Neural cell (in vitro differentiated cells): ENCODE results near the gene FGR. TPM values are rescaled to one million over a fixed set of nuclear protein-coding genes. Genes with fewer than 3 reads are reported as not detected.
A peak's percentile ranks its signal among the peaks of the same experiment; 100 is the strongest.

ENCODE experiments used
- H2AFZ ChIP-seq: fragments of 200-600, 300-800 bp; sonication (generic), shearing (Covaris generic); 2 replicates; pipeline ENCODE4 v1.6.0; 2014; ENCODE audit warnings: low read depth, mild to moderate bottlenecking, antibody characterized with exemption, low read length, moderate library complexity
- H3F3A ChIP-seq: fragments of 200-600 bp; shearing (Covaris generic); 2 replicates; pipeline ENCODE4 v1.6.1; 2016; ENCODE audit warnings: mild to moderate bottlenecking, moderate library complexity, mixed read lengths, antibody characterized with exemption, low read length; ENCODE audit not compliant: insufficient read depth, poor library complexity, severe bottlenecking
- H3K27ac ChIP-seq: fragments of 200-600, 300-800 bp; sonication (generic), shearing (Covaris generic); 2 replicates; pipeline ENCODE4 v1.5.1; 2014; ENCODE audit warnings: mild to moderate bottlenecking, low read length, moderate library complexity
- H3K27me3 ChIP-seq: fragments of 300-800, 200-600 bp; sonication (generic), shearing (Covaris generic); 2 replicates; pipeline ENCODE4 v1.6.0; 2014; ENCODE audit warnings: mild to moderate bottlenecking, low read depth, low read length, moderate library complexity; ENCODE audit not compliant: insufficient read depth
- H3K36me3 ChIP-seq: fragments of 300-800, 200-600 bp; sonication (generic), shearing (Covaris generic); 2 replicates; pipeline ENCODE4 v1.5.1; 2014; ENCODE audit warnings: mild to moderate bottlenecking, antibody characterized with exemption, low read length, moderate library complexity; ENCODE audit not compliant: insufficient read depth
- H3K4me2 ChIP-seq: fragments of 300-800, 200-600 bp; sonication (generic), shearing (Covaris generic); 2 replicates; pipeline ENCODE4 v1.6.0; 2014; ENCODE audit warnings: mild to moderate bottlenecking, low read length
- H3K4me3 ChIP-seq: fragments of 300-800, 200-600 bp; sonication (generic), shearing (Covaris generic); 2 replicates; pipeline ENCODE4 v1.5.1; 2014; ENCODE audit warnings: mild to moderate bottlenecking, low read length, moderate library complexity
- H3K79me2 ChIP-seq: fragments of 200-600 bp; shearing (Covaris generic); replicated peaks from 2 replicates; pipeline ENCODE4 v1.6.0; 2014; ENCODE audit warnings: mild to moderate bottlenecking, low read length, moderate library complexity; ENCODE audit not compliant: insufficient read depth
- H3K9ac ChIP-seq: fragments of 300-800, 200-600 bp; sonication (generic), shearing (Covaris generic); 2 replicates; pipeline ENCODE4 v1.6.1; 2016; ENCODE audit warnings: mild to moderate bottlenecking, low read length, mixed read lengths
- H3K9me2 ChIP-seq: fragments of 200-600 bp; shearing (Covaris generic); 2 replicates; pipeline ENCODE4 v1.6.1; 2016; ENCODE audit warnings: mild to moderate bottlenecking, low read length, mixed read lengths; ENCODE audit not compliant: insufficient read depth
- H3K9me3 ChIP-seq: fragments of 200-600, 300-800 bp; sonication (generic), shearing (Covaris generic); 2 replicates; pipeline ENCODE4 v1.6.1; 2016; ENCODE audit warnings: mild to moderate bottlenecking, mixed run types, low read length, moderate library complexity, mixed read lengths
- H4K20me1 ChIP-seq: fragments of 200-600 bp; shearing (Covaris generic); 2 replicates; pipeline ENCODE4 v1.6.1; 2016; ENCODE audit warnings: mild to moderate bottlenecking, mixed run types; ENCODE audit not compliant: insufficient read depth
- EZH2 ChIP-seq: fragments of 200-600, 300-800 bp; shearing (Covaris generic), sonication (generic); IDR thresholded peaks from 2 replicates; pipeline ENCODE4 v1.6.1; 2014; ENCODE audit warnings: antibody characterized with exemption, low read length, borderline replicate concordance, mild to moderate bottlenecking; ENCODE audit not compliant: insufficient read depth, poor library complexity, severe bottlenecking
- MXI1 ChIP-seq: fragments of 450-650 bp; conservative IDR thresholded peaks from 2 replicates; pipeline ENCODE4 v1.6.1; 2014; ENCODE audit warnings: antibody characterized with exemption, mild to moderate bottlenecking; ENCODE audit not compliant: poor library complexity, severe bottlenecking
- POLR2AphosphoS5 ChIP-seq: IDR thresholded peaks from 2 replicates; pipeline ENCODE4 v1.6.1; 2012
- RAD21 ChIP-seq: fragments of 450-650 bp; conservative IDR thresholded peaks from 2 replicates; pipeline ENCODE4 v1.6.1; 2014; ENCODE audit warnings: antibody characterized with exemption, mild to moderate bottlenecking, moderate library complexity
- SMC3 ChIP-seq: fragments of 450-650 bp; conservative IDR thresholded peaks from 2 replicates; pipeline ENCODE4 v1.6.1; 2014; ENCODE audit warnings: antibody characterized with exemption, mild to moderate bottlenecking, moderate library complexity; ENCODE audit not compliant: poor library complexity
- TAF1 ChIP-seq: IDR thresholded peaks from 2 replicates; pipeline ENCODE4 v1.6.1; 2012; ENCODE audit warnings: low read depth
- polyA plus RNA-seq: library from polyadenylated mRNA; depleted of rRNA; stranded (reverse); fragments of >200 nt; gene quantifications from 2 replicates; pipeline ENCODE4 v1.2.3, GENCODE V29; 2014
- TF ChIP-seq, protein P1 (sequence below): IDR thresholded peaks from 2 replicates; pipeline ENCODE4 v1.6.1; 2012; ENCODE audit warnings: borderline replicate concordance
- TF ChIP-seq, protein P2 (sequence below): fragments of 450-650 bp; IDR thresholded peaks from 2 replicates; pipeline ENCODE4 v1.5.1; 2014; ENCODE audit warnings: antibody characterized with exemption, mild to moderate bottlenecking, moderate library complexity; ENCODE audit not compliant: poor library complexity, severe bottlenecking

FGR gene
- polyA plus RNA-seq, 1 donor from 2014 or later, result not detected

DNA sequence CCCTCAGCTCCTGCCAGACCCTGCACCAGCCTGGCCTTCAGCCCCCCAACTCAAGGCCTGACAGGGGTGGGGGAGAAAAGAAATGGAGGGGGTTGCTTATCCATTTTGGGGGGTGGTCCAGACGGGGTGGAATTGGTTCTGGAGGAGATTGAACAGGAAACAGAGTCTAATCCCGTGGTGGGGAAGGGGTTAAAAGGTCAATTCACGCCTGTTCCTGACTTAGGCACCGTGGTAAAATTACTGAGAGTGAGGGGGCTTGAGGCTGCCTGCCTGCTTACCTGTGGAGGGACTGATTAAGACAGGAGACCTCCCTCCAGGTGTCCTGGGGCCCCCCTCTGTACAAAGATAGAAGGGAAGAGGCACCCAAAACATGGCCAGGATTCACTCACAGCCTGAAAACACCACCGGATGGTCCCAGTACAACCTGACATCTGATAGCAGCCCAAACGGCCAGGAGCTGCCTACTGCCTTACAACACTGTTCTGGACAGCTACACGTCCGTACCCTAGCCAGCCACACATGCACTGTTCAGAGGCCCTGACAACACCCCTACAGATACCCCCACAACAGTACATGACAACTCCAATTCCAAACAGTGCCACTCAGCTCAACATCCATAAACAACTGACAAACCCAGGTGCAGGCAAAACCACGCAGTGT, 62.8 kb downstream of the FGR start:
- Histone ChIP-seq H3K27me3 (no peaks in the 10 kb centered on the region), H3K4me2 (peak overlapping the region; percentile 97), H3F3A (peaks cover 7% of the 10 kb centered on the region), H3K36me3 (no peaks in the 10 kb centered on the region), H2AFZ (no peak overlapping the region), H4K20me1 (peaks cover 2% of the 10 kb centered on the region), H3K27ac (peak overlapping the region; percentile 72), H3K9me3 (no peaks in the 10 kb centered on the region), H3K79me2 (peaks cover 82% of the 10 kb centered on the region), H3K9ac (peak overlapping the region; percentile 63), H3K9me2 (no peaks in the 10 kb centered on the region), H3K4me3 (peak overlapping the region; percentile 61)
- TF ChIP-seq RAD21, result no peak
- TF ChIP-seq, protein P1, sequence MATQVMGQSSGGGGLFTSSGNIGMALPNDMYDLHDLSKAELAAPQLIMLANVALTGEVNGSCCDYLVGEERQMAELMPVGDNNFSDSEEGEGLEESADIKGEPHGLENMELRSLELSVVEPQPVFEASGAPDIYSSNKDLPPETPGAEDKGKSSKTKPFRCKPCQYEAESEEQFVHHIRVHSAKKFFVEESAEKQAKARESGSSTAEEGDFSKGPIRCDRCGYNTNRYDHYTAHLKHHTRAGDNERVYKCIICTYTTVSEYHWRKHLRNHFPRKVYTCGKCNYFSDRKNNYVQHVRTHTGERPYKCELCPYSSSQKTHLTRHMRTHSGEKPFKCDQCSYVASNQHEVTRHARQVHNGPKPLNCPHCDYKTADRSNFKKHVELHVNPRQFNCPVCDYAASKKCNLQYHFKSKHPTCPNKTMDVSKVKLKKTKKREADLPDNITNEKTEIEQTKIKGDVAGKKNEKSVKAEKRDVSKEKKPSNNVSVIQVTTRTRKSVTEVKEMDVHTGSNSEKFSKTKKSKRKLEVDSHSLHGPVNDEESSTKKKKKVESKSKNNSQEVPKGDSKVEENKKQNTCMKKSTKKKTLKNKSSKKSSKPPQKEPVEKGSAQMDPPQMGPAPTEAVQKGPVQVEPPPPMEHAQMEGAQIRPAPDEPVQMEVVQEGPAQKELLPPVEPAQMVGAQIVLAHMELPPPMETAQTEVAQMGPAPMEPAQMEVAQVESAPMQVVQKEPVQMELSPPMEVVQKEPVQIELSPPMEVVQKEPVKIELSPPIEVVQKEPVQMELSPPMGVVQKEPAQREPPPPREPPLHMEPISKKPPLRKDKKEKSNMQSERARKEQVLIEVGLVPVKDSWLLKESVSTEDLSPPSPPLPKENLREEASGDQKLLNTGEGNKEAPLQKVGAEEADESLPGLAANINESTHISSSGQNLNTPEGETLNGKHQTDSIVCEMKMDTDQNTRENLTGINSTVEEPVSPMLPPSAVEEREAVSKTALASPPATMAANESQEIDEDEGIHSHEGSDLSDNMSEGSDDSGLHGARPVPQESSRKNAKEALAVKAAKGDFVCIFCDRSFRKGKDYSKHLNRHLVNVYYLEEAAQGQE, result no peak
- TF ChIP-seq, protein P2, sequence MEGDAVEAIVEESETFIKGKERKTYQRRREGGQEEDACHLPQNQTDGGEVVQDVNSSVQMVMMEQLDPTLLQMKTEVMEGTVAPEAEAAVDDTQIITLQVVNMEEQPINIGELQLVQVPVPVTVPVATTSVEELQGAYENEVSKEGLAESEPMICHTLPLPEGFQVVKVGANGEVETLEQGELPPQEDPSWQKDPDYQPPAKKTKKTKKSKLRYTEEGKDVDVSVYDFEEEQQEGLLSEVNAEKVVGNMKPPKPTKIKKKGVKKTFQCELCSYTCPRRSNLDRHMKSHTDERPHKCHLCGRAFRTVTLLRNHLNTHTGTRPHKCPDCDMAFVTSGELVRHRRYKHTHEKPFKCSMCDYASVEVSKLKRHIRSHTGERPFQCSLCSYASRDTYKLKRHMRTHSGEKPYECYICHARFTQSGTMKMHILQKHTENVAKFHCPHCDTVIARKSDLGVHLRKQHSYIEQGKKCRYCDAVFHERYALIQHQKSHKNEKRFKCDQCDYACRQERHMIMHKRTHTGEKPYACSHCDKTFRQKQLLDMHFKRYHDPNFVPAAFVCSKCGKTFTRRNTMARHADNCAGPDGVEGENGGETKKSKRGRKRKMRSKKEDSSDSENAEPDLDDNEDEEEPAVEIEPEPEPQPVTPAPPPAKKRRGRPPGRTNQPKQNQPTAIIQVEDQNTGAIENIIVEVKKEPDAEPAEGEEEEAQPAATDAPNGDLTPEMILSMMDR, result no peak
- peak; percentile 1 for TF ChIP-seq POLR2AphosphoS5
- TF ChIP-seq SMC3, result no peak
- no peak for TF ChIP-seq EZH2
- TF ChIP-seq TAF1, result no peak

DNA sequence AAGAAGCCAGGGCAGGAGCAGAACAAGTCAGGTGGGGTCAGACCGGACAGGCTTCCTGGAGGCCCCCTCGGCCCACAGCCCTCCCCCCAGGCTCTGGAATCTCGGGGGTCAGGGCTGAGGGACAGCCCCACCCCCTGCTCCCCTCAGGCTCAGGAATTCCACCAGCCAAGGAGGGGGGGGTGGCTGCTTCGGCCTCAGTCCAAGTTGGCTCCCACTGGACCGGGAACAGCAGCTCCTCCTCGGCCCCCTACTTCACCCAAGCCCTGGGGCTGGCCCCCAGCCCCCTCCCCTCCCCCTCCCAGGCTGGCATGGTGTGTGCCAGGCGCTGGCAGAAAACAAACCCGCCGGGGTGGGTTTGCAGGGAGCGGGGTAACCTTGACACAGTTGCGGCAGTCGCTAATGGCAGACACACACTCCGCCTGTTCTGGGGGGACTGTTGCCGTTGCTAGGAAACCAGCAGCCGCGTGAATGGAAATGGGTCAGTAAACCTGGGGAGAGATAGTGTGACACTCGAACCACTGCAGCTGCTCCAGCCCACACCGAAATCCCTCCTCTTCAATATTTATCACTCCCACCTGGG, 63.5 kb downstream of the FGR start:
- Histone ChIP-seq H3K4me2 (peak overlapping the region; percentile 97), H3K4me3 (peak overlapping the region; percentile 61), H2AFZ (no peak overlapping the region), H3K36me3 (no peaks in the 10 kb centered on the region), H3K27me3 (no peaks in the 10 kb centered on the region), H3F3A (peaks cover 7% of the 10 kb centered on the region), H3K9me3 (no peaks in the 10 kb centered on the region), H3K27ac (peak overlapping the region; percentile 72), H3K9ac (peak overlapping the region; percentile 63), H4K20me1 (peaks cover 2% of the 10 kb centered on the region), H3K9me2 (no peaks in the 10 kb centered on the region), H3K79me2 (peaks cover 76% of the 10 kb centered on the region)
- TF ChIP-seq POLR2AphosphoS5 (peak; percentile 30), MXI1 (peak; percentile 27), RAD21 (no peak)
